Body of pancreas (tissue), 4 donors: ENCODE results near the gene MAD1L1.

Source experiments
- POLR2A ChIP-seq, 3 donors: fragments of 450-650 bp; IDR thresholded peaks; one replicate each; pipeline ENCODE4 v1.6.1; 2016; ENCODE audit warnings: antibody characterized with exemption in 3 of 3, mild to moderate bottlenecking in 2 of 3
- TF ChIP-seq, protein P1 (sequence below), 7 experiments: fragments of 450-650 bp in 4 of 7; fragments of 200-600 bp in 3 of 7; sonication (generic) in 3 of 7; IDR thresholded peaks; one replicate each; pipeline ENCODE4 v1.5.1; 2016 to 2019; ENCODE audit warnings: antibody characterized with exemption in 7 of 7

DNA sequence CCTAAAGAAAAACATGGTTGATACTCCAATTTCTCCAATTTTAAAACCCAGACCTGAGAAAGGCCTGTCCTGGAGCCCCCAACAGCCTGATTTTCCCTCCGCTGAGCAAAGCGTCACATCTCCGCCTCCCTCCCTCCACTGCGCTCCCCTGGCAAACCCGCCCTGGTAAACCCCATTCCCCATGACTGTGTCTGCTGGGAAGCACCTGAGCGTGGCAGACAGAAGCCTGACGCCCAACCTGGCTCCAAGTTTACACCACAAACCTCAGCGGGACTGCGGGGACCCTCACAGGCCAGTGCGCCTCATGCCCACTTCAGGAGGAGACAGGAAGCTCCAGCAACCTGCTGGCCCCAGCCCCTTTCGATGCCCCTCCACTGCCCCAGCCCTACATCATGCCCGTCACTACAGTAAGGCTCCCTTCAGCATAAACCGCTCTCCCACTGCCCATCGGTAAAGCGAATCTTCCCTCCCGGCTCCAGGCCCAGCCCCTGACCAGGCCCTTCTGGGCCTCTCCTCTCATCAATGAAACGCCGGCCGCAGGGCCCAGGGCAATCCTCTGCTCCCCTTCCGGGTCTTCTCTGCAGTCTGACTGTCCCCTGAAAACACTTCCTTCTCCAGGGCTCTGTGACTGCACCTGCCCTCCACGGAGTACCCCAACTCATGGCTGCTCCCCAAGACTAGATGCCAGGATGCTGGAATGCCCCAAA lies 233.3 kb downstream of the MAD1L1 start:
- TF ChIP-seq, protein P1, sequence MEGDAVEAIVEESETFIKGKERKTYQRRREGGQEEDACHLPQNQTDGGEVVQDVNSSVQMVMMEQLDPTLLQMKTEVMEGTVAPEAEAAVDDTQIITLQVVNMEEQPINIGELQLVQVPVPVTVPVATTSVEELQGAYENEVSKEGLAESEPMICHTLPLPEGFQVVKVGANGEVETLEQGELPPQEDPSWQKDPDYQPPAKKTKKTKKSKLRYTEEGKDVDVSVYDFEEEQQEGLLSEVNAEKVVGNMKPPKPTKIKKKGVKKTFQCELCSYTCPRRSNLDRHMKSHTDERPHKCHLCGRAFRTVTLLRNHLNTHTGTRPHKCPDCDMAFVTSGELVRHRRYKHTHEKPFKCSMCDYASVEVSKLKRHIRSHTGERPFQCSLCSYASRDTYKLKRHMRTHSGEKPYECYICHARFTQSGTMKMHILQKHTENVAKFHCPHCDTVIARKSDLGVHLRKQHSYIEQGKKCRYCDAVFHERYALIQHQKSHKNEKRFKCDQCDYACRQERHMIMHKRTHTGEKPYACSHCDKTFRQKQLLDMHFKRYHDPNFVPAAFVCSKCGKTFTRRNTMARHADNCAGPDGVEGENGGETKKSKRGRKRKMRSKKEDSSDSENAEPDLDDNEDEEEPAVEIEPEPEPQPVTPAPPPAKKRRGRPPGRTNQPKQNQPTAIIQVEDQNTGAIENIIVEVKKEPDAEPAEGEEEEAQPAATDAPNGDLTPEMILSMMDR (IDR thresholded peaks at IDR 0.05), result no peak
- no peak for TF ChIP-seq POLR2A (IDR thresholded peaks at IDR 0.05)
